ENCODE data around the gene ACTL10.

Gene ACTL10

GRCh38 chr20:33667245-33667675 is 517 bp downstream of the ACTL10 start:
- no peak for TF ChIP-seq GATA3 (IDR thresholded peaks at IDR 0.05; ENCODE audit: low read depth, low read length)
- no peak for TF ChIP-seq GATA2 (IDR thresholded peaks at IDR 0.05; ENCODE audit: low read depth, low read length)

- TF ChIP-seq GATA3 (IDR thresholded peaks at IDR 0.05; ENCODE audit: low read depth, low read length) (no peak), GATA2 (IDR thresholded peaks at IDR 0.05; ENCODE audit: low read depth, low read length) (no peak)
These were observed 1.1 kb downstream of the ACTL10 start for GRCh38 chr20:33667676-33668465.

GRCh38 chr20:33668466-33669155 is 1.9 kb downstream of the ACTL10 start:
- no peak for TF ChIP-seq GATA3 (IDR thresholded peaks at IDR 0.05; ENCODE audit: low read depth, low read length)
- TF ChIP-seq GATA2 (IDR thresholded peaks at IDR 0.05; ENCODE audit: low read depth, low read length): no peak

GRCh38 chr20:33669224-33669623 is 2.5 kb downstream of the ACTL10 start:
- TF ChIP-seq GATA2 (IDR thresholded peaks at IDR 0.05; ENCODE audit: low read depth, low read length) (no peak), GATA3 (IDR thresholded peaks at IDR 0.05; ENCODE audit: low read depth, low read length) (no peak)

- TF ChIP-seq GATA2 (IDR thresholded peaks at IDR 0.05; ENCODE audit: low read depth, low read length): no peak
- no peak for TF ChIP-seq GATA3 (IDR thresholded peaks at IDR 0.05; ENCODE audit: low read depth, low read length)
These were observed 3.3 kb downstream of the ACTL10 start for GRCh38 chr20:33669873-33670640.

GRCh38 chr20:33670715-33671499 is 4.2 kb downstream of the ACTL10 start:
- TF ChIP-seq GATA3 (IDR thresholded peaks at IDR 0.05; ENCODE audit: low read depth, low read length): no peak
- TF ChIP-seq GATA2 (IDR thresholded peaks at IDR 0.05; ENCODE audit: low read depth, low read length): no peak

GRCh38 chr20:33671573-33672288 is 5.0 kb downstream of the ACTL10 start:
- TF ChIP-seq GATA3 (IDR thresholded peaks at IDR 0.05; ENCODE audit: low read depth, low read length) (no peak), GATA2 (IDR thresholded peaks at IDR 0.05; ENCODE audit: low read depth, low read length) (no peak)

GRCh38 chr20:33672426-33673113 is 5.8 kb downstream of the ACTL10 start:
- no peak for TF ChIP-seq GATA3 (IDR thresholded peaks at IDR 0.05; ENCODE audit: low read depth, low read length)

- TF ChIP-seq GATA2 (IDR thresholded peaks at IDR 0.05; ENCODE audit: low read depth, low read length): no peak
- TF ChIP-seq GATA3 (IDR thresholded peaks at IDR 0.05; ENCODE audit: low read depth, low read length): no peak
These were observed 6.3 kb downstream of the ACTL10 start for GRCh38 chr20:33673114-33673409.

GRCh38 chr20:33673410-33674293 is 6.9 kb downstream of the ACTL10 start:
- no peak for TF ChIP-seq GATA3 (IDR thresholded peaks at IDR 0.05; ENCODE audit: low read depth, low read length)
- no peak for TF ChIP-seq GATA2 (IDR thresholded peaks at IDR 0.05; ENCODE audit: low read depth, low read length)

- no peak for TF ChIP-seq GATA3 (IDR thresholded peaks at IDR 0.05; ENCODE audit: low read depth, low read length)
- no peak for TF ChIP-seq GATA2 (IDR thresholded peaks at IDR 0.05; ENCODE audit: low read depth, low read length)
These were observed 7.8 kb downstream of the ACTL10 start, which contains the start of gene NECAB3 for GRCh38 chr20:33674294-33675135. NECAB3 (minus strand) TSS chr20:33674428; CDS start chr20:33674352, 76 bp downstream.

Data from SH-SY5Y (cell line).